Retinal pigment epithelial cell (primary cell): Measurements from ENCODE around the gene SLC26A6.

Experiments
- DNase-seq: peaks from one replicate; pipeline ENCODE4 v3.0.0-alpha.2; 2010; ENCODE audit warnings: low read depth
- H3K4me3 ChIP-seq: 2 replicates; pipeline ENCODE4 v1.5.1; 2011; ENCODE audit warnings: mild to moderate bottlenecking, low read length, control low read depth, moderate library complexity
- CTCF ChIP-seq: conservative IDR thresholded peaks from 2 replicates; pipeline ENCODE4 v1.5.1; 2011; ENCODE audit warnings: low read depth, low read length, control low read depth, inconsistent platforms

Gene SLC26A6

GRCh38 chr3:48631516-48632448 lies 3.5 kb downstream of the SLC26A6 start:
- no peak for DNase-seq
- H3K4me3 ChIP-seq, result no peak overlapping the region
- no peak for TF ChIP-seq CTCF

GRCh38 chr3:48630833-48631232 lies 4.4 kb downstream of the SLC26A6 start:
- no peak for DNase-seq
- H3K4me3 ChIP-seq, result no peak overlapping the region
- no peak for TF ChIP-seq CTCF

GRCh38 chr3:48630407-48630806 lies 4.9 kb downstream of the SLC26A6 start:
- no peak overlapping the region for H3K4me3 ChIP-seq
- no peak for DNase-seq
- TF ChIP-seq CTCF, result no peak

GRCh38 chr3:48629894-48630293 lies 5.4 kb downstream of the SLC26A6 start:
- no peak overlapping the region for H3K4me3 ChIP-seq
- no peak for DNase-seq
- no peak for TF ChIP-seq CTCF

- TF ChIP-seq CTCF, result no peak
- no peak overlapping the region for H3K4me3 ChIP-seq
- no peak for DNase-seq
These were observed 6.8 kb downstream of the SLC26A6 start for GRCh38 chr3:48628277-48629017.

- no peak for DNase-seq
- no peak overlapping the region for H3K4me3 ChIP-seq
- TF ChIP-seq CTCF, result no peak
These were observed 9.7 kb downstream of the SLC26A6 start for GRCh38 chr3:48625600-48625999.
